ENCODE data around the gene FOXO6.

FOXO6 gene

GRCh38 chr1:41349361-41350054, 11.7 kb upstream of the FOXO6 start:
- POLR2A ChIA-PET = interaction anchor here (0.5 kb wide), 1 partner anchor 1546 kb away, joined by 6 read pairs; no protein-coding TSS in a partner anchor
- TF ChIP-seq CTCF (IDR thresholded peaks at IDR 0.05; ENCODE audit: control extremely low read depth, extremely low read depth, low read depth, missing control alignments) = no peak
- CTCF ChIA-PET = interaction anchor here (0.7 to 1.6 kb wide), 3 partner anchors 11 to 35 kb away, joined by 3 to 4 read pairs (median 3); no protein-coding TSS in a partner anchor
- DNase-seq (ENCODE audit: extremely low spot score) = no peak

GRCh38 chr1:41350055-41350378, 11.2 kb upstream of the FOXO6 start:
- TF ChIP-seq CTCF (IDR thresholded peaks at IDR 0.05; ENCODE audit: control extremely low read depth, extremely low read depth, low read depth, missing control alignments) = no peak
- DNase-seq (ENCODE audit: extremely low spot score) = no peak
- ChIA-PET CTCF (interaction anchor here (1.2 kb wide), 1 partner anchor 10 kb away, joined by 3 read pairs; no protein-coding TSS in a partner anchor), POLR2A (interaction anchor here (0.5 kb wide), 1 partner anchor 1547 kb away, joined by 6 read pairs; no protein-coding TSS in a partner anchor)

- ChIA-PET CTCF (interaction anchor here (1.6 kb wide), 2 partner anchors 8 to 69 kb away, joined by 5 to 6 read pairs; no protein-coding TSS in a partner anchor), POLR2A (no interaction called here)
- no peak for TF ChIP-seq CTCF (IDR thresholded peaks at IDR 0.05; ENCODE audit: control extremely low read depth, extremely low read depth, low read depth, missing control alignments)
- DNase-seq (ENCODE audit: extremely low spot score) = no peak
These were observed 9.7 kb upstream of the FOXO6 start for GRCh38 chr1:41351262-41352151.

- peak; percentile 55 for DNase-seq (ENCODE audit: extremely low spot score)
- ChIA-PET POLR2A (interaction anchor here (0.6 kb wide), 1 partner anchor 301 kb away, joined by 8 read pairs; no protein-coding TSS in a partner anchor), CTCF (interaction anchor here (1.2 kb wide), 1 partner anchor 31 kb away, joined by 5 read pairs; no protein-coding TSS in a partner anchor)
- TF ChIP-seq CTCF (IDR thresholded peaks at IDR 0.05; ENCODE audit: control extremely low read depth, extremely low read depth, low read depth, missing control alignments) = no peak
These were observed 7.5 kb upstream of the FOXO6 start for GRCh38 chr1:41353744-41354143.

GRCh38 chr1:41354956-41355355, 6.3 kb upstream of the FOXO6 start:
- ChIA-PET POLR2A (no interaction called here), CTCF (interaction anchor here (1.0 to 2.4 kb wide), 3 partner anchors 8 to 63 kb away, joined by 3 to 6 read pairs (median 5); no protein-coding TSS in a partner anchor)
- TF ChIP-seq CTCF (IDR thresholded peaks at IDR 0.05; ENCODE audit: control extremely low read depth, extremely low read depth, low read depth, missing control alignments) = peak; percentile 1
- no peak for DNase-seq (ENCODE audit: extremely low spot score)

- no peak for TF ChIP-seq CTCF (IDR thresholded peaks at IDR 0.05; ENCODE audit: control extremely low read depth, extremely low read depth, low read depth, missing control alignments)
- CTCF ChIA-PET = interaction anchor here (1.0 to 2.4 kb wide), 4 partner anchors 9 to 63 kb away, joined by 3 to 6 read pairs (median 4); no protein-coding TSS in a partner anchor
- POLR2A ChIA-PET = no interaction called here
- DNase-seq (ENCODE audit: extremely low spot score) = no peak
These were observed 5.9 kb upstream of the FOXO6 start for GRCh38 chr1:41355356-41355755.
